Fibroblast of upper back skin (primary cell): ENCODE data around the gene WHRN.

ENCODE experiments used
- DNase-seq: peaks from one replicate; pipeline ENCODE4 v3.0.0-alpha.2; 2013

Gene WHRN

GRCh38 chr9:114505187-114506081, at the start of gene WHRN:
WHRN (minus strand) TSS chr9:114505473; CDS start chr9:114504801, 672 bp downstream.
- DNase-seq: peak; percentile 83

GRCh38 chr9:114553202-114553601, 47.9 kb upstream of the WHRN start:
- DNase-seq: no peak

- no peak for DNase-seq
Observed at GRCh38 chr9:114552706-114553105, 47.4 kb upstream of the WHRN start.

GRCh38 chr9:114551750-114552685, 46.7 kb upstream of the WHRN start:
- DNase-seq: peak; percentile 98

- peak; percentile 68 for DNase-seq
Observed at GRCh38 chr9:114549697-114550330, 44.5 kb upstream of the WHRN start.

GRCh38 chr9:114546851-114547250, 41.6 kb upstream of the WHRN start:
- DNase-seq: no peak

GRCh38 chr9:114545055-114545454, 39.8 kb upstream of the WHRN start:
- no peak for DNase-seq

GRCh38 chr9:114539701-114540380, 34.6 kb upstream of the WHRN start:
- no peak for DNase-seq

- no peak for DNase-seq
Observed at GRCh38 chr9:114538241-114538640, 33.0 kb upstream of the WHRN start.

GRCh38 chr9:114532561-114533237, 27.4 kb upstream of the WHRN start:
- no peak for DNase-seq

- no peak for DNase-seq
Observed at GRCh38 chr9:114529285-114529684, 24.0 kb upstream of the WHRN start.

- DNase-seq: no peak
Observed at GRCh38 chr9:114526807-114527206, 21.5 kb upstream of the WHRN start.

GRCh38 chr9:114525513-114525912, 20.2 kb upstream of the WHRN start:
- DNase-seq: peak; percentile 70

GRCh38 chr9:114524247-114524681, 19.0 kb upstream of the WHRN start:
- DNase-seq: peak; percentile 56

GRCh38 chr9:114522847-114523246, 17.6 kb upstream of the WHRN start:
- no peak for DNase-seq

GRCh38 chr9:114522286-114522685, 17.0 kb upstream of the WHRN start:
- DNase-seq: no peak

GRCh38 chr9:114521846-114522245, 16.6 kb upstream of the WHRN start:
- DNase-seq: peak; percentile 33

GRCh38 chr9:114518599-114519022, 13.3 kb upstream of the WHRN start:
- DNase-seq: no peak

- no peak for DNase-seq
Observed at GRCh38 chr9:114518120-114518519, 12.8 kb upstream of the WHRN start.

- peak; percentile 58 for DNase-seq
Observed at GRCh38 chr9:114516913-114517312, 11.6 kb upstream of the WHRN start.

GRCh38 chr9:114515528-114515927, 10.3 kb upstream of the WHRN start:
- no peak for DNase-seq

- DNase-seq: no peak
Observed at GRCh38 chr9:114513959-114514267, 8.6 kb upstream of the WHRN start.
